ENCODE data around the gene APOL4. TPM values are rescaled to one million over a fixed set of nuclear protein-coding genes. Genes with fewer than 3 reads are reported as not detected.
"Not testable (repeated sequence)": the region's sequence is repeated elsewhere in the genome, so short reads cannot be mapped to it uniquely, and the experiment has no call there.

Gene APOL4
- total RNA-seq, 1 donor from 2014 or later: 0.56 TPM

DNA sequence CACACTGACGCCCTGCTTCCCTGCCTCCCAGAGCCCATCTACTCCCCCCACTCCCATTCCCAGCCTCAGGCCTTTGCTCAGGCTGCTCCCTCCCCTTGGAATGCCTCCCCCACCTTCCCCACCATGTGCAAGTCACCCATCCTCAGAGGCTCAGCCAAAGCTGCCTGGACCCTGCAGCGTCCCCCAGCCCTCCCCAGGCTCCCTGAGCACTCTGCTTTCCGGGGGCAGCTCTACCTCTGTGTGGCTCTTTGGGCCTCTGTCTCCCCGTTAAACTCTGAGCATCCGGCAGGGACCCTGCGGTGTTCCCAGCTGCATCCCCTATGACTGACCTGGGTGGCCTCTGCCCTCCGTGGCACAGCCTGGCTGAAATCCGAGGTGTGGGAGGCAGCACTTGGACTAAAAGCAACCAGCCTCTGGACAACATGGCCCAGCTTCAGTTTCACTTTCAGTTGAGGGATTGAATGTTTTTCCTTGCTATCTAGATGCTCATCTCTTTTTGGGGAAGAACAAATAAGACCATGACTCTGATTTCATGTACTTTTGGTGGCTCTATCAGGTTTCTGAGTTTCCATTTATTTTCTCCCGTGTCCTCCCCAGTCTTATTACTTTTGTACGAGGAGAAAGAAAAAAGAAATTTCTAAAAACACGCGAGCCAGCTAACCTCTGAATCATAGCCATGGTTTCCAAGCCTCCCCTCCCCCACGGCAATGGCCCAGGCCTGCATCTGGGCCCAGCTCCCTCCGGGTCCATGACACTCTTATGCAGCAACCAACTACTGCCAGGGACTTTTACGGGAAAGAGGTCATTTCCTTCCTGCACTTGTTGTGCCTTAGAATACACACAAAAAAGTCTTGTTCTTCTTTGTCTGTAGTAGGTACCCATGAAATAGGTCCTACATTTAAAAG is 44.8 kb downstream of the APOL4 start:
- intact Hi-C loops (cut with micrococcal nuclease): loop anchor here (2.0 kb wide), 2 partner anchors 32 to 326 kb away; no protein-coding TSS in a partner anchor

DNA sequence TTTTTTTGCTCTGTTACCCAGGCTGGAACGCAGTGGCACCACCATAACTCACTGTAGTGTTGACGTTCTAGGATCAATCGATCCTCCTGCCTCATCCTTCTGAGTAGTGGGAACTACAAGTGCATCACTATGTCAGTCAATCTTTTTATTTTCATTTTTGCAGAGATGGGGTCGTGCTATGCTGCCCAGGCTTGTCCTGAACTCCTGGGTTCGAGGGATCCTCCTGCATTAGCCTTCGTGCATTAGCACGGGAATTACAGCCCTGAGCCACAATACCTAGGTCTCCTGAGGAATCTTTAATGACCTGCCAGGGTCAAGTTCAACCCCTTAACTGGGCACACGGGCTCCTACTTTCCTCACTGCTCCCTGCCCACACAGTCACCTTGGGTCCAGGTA is 45.5 kb downstream of the APOL4 start:
- intact Hi-C loops (cut with micrococcal nuclease): loop anchor here (2.0 kb wide), 2 partner anchors 31 to 327 kb away; no protein-coding TSS in a partner anchor

GRCh38 chr22:36155702-36156101 is 45.9 kb downstream of the APOL4 start:
- intact Hi-C loops (cut with micrococcal nuclease): loop anchor here (2.0 kb wide), 2 partner anchors 31 to 327 kb away; no protein-coding TSS in a partner anchor

GRCh38 chr22:36154423-36154945 is 47.1 kb downstream of the APOL4 start:
- intact Hi-C loops (cut with micrococcal nuclease): no loop called here

DNA sequence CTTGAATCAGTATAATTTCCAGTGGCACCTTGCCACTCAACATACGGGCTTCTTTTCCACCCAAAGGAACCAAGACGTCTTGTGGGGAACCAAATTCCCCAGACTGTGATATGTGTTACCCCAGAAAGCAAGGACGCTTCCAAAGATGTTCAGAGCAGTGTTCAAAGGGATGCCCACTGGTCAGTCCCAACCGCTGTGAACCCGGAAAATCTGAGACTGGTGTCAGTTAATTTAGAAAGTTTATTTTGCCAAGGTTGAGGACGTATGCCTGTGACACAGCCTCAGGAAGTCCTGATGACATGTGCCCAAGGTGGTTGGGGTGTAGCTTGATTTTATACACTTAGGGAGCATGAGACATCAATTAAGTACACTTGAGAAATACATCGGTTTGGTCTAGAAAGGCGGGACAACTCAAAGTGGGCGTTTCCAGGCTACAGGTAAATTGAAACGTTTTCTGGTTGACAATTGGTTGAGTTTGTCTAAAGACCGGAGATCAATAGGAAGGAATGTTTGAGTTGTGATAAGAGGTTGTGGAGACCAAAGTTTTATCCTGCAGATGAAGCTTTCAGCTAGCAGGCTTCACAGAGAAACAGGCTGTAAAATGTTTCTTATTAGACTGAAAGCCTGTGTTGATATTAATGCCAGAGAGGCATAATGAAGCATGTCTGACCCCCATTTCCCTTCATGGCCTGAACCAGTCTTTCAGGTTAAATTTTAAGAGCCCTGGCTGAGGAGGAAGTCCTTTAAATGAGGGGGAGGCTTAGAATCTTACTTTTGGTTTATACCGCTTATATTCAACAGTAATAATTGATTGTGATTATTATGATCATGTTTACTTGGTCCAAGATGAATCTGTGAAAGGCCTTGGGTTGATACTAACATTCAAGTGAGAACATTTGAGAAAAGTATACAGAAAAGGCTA is 47.8 kb downstream of the APOL4 start:
- intact Hi-C loops (cut with micrococcal nuclease): no loop called here

DNA sequence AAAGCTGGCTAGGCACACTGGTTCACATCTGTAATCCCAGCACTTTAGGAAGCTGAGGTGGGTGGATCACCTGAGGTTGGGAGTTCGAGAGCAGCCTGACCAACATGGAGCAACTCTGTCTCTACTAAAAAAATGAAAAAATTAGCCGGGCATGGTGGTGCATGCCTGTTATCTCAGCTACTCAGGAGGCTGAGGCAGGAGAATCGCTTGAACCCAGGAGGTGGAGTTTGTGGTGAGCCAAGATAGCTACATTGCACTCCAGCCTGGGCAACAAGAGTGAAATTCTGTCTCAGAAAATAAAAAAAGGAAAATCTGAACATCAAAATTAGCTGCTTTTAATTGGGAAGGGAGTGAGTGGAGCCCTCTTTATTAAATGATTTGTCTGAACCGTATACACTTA is 48.8 kb downstream of the APOL4 start:
- intact Hi-C loops (cut with micrococcal nuclease): not testable (repeated sequence)

- intact Hi-C loops (cut with micrococcal nuclease): no loop called here
These were observed 49.5 kb downstream of the APOL4 start for GRCh38 chr22:36152088-36152487.

DNA sequence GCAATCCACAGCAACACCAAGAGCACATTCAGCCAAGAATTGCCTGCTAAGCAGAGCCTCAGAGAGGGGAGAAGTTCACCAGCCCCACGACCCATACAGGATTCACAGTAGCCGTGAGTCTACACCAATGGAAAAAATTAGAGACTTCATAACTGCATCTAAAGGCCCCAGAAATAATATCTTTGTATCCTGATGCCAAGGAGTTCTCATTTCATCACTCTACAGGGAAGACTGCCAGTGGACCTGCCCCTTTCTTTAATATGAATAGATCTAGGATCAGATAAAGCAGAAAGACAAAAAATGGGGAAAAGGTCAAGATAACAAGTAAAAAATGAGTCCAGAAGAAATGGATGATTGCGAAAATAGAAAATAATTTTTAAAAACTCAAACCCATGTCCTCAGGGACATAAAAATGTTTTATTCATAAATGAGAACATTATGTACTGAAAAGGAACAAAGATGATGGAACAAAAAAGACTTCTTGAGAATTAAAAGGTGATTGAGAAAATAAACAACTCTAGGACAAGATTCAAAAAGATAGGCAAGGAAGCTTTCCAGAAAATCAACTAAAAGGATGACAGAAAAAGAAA is 50.5 kb downstream of the APOL4 start:
- intact Hi-C loops (cut with micrococcal nuclease): no loop called here

DNA sequence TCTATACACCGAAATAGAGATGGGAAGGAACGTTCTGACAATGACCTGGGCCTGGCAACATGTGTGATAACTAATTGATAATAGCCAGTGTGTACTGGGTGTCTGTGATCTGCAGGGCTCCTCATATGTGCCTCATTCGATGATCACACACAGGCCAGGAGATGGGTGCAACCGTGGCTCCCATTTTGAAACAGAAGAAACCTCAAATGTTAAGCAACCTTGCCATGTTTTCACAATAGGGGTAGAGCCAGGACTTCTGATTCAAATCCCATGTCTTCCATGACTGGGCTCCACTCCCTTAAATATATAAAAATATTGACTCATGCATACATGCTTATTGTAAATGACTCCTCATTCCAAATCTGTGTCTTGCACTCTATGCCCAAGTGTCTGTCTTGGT is 52.2 kb downstream of the APOL4 start:
- intact Hi-C loops (cut with micrococcal nuclease): no loop called here

DNA sequence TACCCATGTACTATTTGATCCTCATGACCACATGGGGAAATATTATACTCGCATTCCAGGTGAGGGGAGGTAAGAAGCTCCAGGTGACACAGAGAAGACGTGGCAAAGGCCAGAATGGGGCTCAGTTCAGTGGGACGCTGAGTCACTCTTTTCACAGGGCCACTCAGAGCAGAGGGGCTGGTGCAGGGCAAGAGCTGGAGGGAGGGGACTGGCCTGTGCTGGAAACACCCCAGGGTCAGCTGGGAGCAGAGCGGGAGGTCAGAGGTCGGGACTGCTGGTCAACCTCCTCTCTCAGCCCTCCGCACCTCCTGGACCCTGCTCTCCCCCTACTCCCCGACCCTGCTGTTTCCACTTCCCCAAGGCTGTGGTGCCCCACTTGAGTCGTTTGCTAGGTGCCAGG is 53.2 kb downstream of the APOL4 start:
- intact Hi-C loops (cut with micrococcal nuclease): no loop called here

DNA sequence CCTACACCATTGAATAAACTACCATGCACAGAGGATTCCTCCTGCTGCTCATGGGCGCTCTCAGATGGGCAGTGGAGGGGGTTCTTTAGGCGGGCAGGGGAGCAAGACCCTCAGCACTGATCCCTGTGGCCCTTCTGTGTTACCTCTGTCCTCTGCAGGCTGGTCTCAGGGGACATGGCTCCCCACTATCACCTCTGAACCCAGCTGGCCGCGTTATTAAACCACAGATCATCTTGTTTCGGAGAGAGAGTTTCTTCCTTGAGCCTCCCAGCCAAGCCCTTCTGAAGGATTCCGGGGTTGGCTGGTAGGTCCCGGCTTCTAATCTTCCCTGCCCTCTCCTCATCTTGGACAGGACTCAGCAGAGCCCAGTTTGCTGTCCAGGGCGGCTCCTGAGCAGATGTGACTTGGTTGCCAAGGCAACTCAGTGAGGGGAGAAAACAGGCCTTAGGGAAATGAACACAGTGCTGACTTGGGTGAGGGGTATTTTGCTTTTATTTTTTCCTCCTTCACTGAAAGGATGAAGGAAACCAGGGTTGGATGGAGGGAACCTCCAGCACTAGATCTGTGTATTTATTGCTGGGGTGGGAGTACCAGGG is 54.3 kb downstream of the APOL4 start:
- intact Hi-C loops (cut with micrococcal nuclease): no loop called here

- intact Hi-C loops (cut with micrococcal nuclease): loop anchor here (1.0 to 2.0 kb wide), 2 partner anchors 34 to 77 kb away; no protein-coding TSS in a partner anchor
These were observed 55.7 kb downstream of the APOL4 start for GRCh38 chr22:36145881-36146280.

- intact Hi-C loops (cut with micrococcal nuclease): loop anchor here (1.0 to 2.0 kb wide), 2 partner anchors 35 to 78 kb away; no protein-coding TSS in a partner anchor
These were observed 56.6 kb downstream of the APOL4 start for GRCh38 chr22:36144886-36145541.

DNA sequence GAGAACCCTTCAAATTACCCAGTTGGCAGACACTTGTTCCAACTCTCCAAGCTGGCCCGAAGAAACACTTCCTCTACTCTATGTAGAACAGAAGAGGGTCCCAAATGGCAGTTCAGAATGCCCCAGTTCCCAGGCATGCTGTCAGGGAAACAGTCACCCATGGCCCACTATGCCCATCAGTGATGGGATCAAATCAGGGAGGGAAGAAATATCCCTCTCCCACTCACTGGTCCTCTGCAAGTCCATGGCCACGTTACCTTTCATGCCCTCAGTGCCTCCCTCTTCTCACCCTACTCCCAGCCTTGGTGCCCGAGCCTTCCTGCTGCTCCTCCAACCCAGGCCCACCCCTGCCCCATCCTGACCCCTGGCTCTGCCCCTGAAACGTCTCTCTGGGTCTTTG is 57.7 kb downstream of the APOL4 start:
- intact Hi-C loops (cut with micrococcal nuclease): loop anchor here (2.0 kb wide), 1 partner anchor 79 kb away; no protein-coding TSS in a partner anchor

GRCh38 chr22:36143066-36143815 is 58.4 kb downstream of the APOL4 start:
- intact Hi-C loops (cut with micrococcal nuclease): no loop called here

DNA sequence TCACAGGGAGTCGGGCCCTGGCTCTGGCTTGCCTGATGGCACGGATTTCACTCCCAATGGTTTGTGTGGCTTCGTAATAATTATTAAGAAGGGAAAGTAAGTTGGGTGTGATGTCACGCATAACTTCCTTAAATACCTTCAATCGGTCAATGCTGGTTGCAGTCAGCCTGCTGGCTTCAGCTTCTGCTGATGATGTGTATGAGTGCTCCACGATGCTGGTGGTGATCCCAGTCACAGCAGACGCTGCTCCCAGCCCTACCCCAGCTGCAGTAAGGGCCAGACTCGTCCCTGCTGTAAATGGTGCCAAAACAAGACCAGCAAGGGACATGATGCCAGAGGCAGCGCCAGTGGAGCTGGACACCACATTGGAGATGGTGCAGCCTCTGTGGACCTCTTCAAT is 60.1 kb downstream of the APOL4 start:
- intact Hi-C loops (cut with micrococcal nuclease): no loop called here
